GM21529 (cell line): ENCODE data around the gene GPR119.
"Not testable (repeated sequence)": the region's sequence is repeated elsewhere in the genome, so short reads cannot be mapped to it uniquely, and the experiment has no call there.

Source experiments
- ATAC-seq: cut with Tn5 transposase; IDR thresholded peaks from one replicate; pipeline ENCODE4 v1.9.1; 2021; ENCODE audit not compliant: unreplicated experiment

GPR119 gene

GRCh38 chrX:130385520-130385919 is at the start of gene GPR119:
Gene GPR119 (minus strand): TSS chrX:130385674. CDS start chrX:130385447, 227 bp downstream.
- ATAC-seq: no peak

- ATAC-seq: not testable (repeated sequence)
Measured at GRCh38 chrX:130429236-130429635, 43.8 kb upstream of the GPR119 start.

- no peak for ATAC-seq
Measured at GRCh38 chrX:130426531-130426930, 41.1 kb upstream of the GPR119 start.

GRCh38 chrX:130419263-130419662 is 33.8 kb upstream of the GPR119 start:
- ATAC-seq: no peak

GRCh38 chrX:130418740-130419139 is 33.3 kb upstream of the GPR119 start:
- no peak for ATAC-seq

GRCh38 chrX:130418066-130418465 is 32.6 kb upstream of the GPR119 start:
- no peak for ATAC-seq

GRCh38 chrX:130416785-130417184 is 31.3 kb upstream of the GPR119 start:
- no peak for ATAC-seq

GRCh38 chrX:130415201-130415600 is 29.7 kb upstream of the GPR119 start:
- ATAC-seq: no peak

- ATAC-seq: no peak
Measured at GRCh38 chrX:130414800-130415199, 29.3 kb upstream of the GPR119 start.

- no peak for ATAC-seq
Measured at GRCh38 chrX:130413415-130413814, 27.9 kb upstream of the GPR119 start.

GRCh38 chrX:130402208-130402684 is 16.8 kb upstream of the GPR119 start:
- ATAC-seq: no peak

GRCh38 chrX:130401415-130402207 is 16.1 kb upstream of the GPR119 start, which contains the start of gene RBMX2:
Gene RBMX2 (plus strand): TSS chrX:130401987. CDS start chrX:130402033, 46 bp downstream.
- ATAC-seq: peak; percentile 95

- ATAC-seq: no peak
Measured at GRCh38 chrX:130395341-130395740, 9.9 kb upstream of the GPR119 start.

GRCh38 chrX:130393451-130394074 is 8.1 kb upstream of the GPR119 start:
- no peak for ATAC-seq

GRCh38 chrX:130386408-130386808 is 934 bp upstream of the GPR119 start:
- ATAC-seq: no peak

GRCh38 chrX:130378024-130378669 is 7.3 kb downstream of the GPR119 start:
- ATAC-seq: no peak

- no peak for ATAC-seq
Measured at GRCh38 chrX:130376077-130376476, 9.4 kb downstream of the GPR119 start.

GRCh38 chrX:130352050-130352449 is 33.4 kb downstream of the GPR119 start:
- ATAC-seq: not testable (repeated sequence)

GRCh38 chrX:130351567-130351966 is 33.9 kb downstream of the GPR119 start:
- ATAC-seq: no peak

- ATAC-seq: no peak
Measured at GRCh38 chrX:130347321-130347720, 38.2 kb downstream of the GPR119 start.

- no peak for ATAC-seq
Measured at GRCh38 chrX:130343411-130343810, 42.1 kb downstream of the GPR119 start.

GRCh38 chrX:130340271-130340670 is 45.2 kb downstream of the GPR119 start:
- no peak for ATAC-seq
